HEK293 (cell line): ENCODE measurements around the gene KRABD2.

ENCODE experiments used
- CTCF ChIA-PET: fragments of 350-600 bp; formaldehyde crosslinking; extraction: SDS; loops from one replicate; lab custom pipeline; 2021; ENCODE audit warnings: antibody characterized with exemption; lab: Yijun Ruan, JAX
- POLR2A ChIA-PET: fragments of 300-600 bp; formaldehyde crosslinking; extraction: SDS; loops from one replicate; lab custom pipeline; 2020; ENCODE audit warnings: antibody characterized with exemption, inconsistent platforms; lab: Yijun Ruan, JAX
- H3K27ac ChIP-seq: fragments of 200-500 bp; sonication (Bioruptor generic); 2 replicates; pipeline ENCODE4 v1.5.1; 2014; ENCODE audit warnings: low read depth, low read length, control low read depth, inconsistent platforms; ENCODE audit errors: extremely low read depth
- H3K36me3 ChIP-seq, 2 experiments: fragments of 200-500 bp in 1 of 2; sonication (Bioruptor generic) in 1 of 2; 1 replicate in 1 of 2; 2 replicates in 1 of 2; pipeline ENCODE4 v1.5.1; 2014 to 2017; ENCODE audit warnings: inconsistent platforms in 2 of 2, low read length in 2 of 2; ENCODE audit not compliant: control insufficient read depth in 2 of 2, insufficient read depth in 1 of 2
- H3K4me1 ChIP-seq: fragments of 200-500 bp; sonication (Bioruptor generic); 2 replicates; pipeline ENCODE4 v1.5.1; 2014; ENCODE audit warnings: mild to moderate bottlenecking, low read length, inconsistent platforms; ENCODE audit not compliant: control insufficient read depth, insufficient read depth
- H3K4me3 ChIP-seq: 2 replicates; pipeline ENCODE4 v1.5.1; 2011; ENCODE audit warnings: low read depth, mild to moderate bottlenecking, control low read depth, low read length, moderate library complexity
- H3K9me3 ChIP-seq: fragments of 200-500 bp; sonication (Bioruptor generic); 2 replicates; pipeline ENCODE4 v1.5.1; 2014; ENCODE audit warnings: low read depth, low read length, inconsistent platforms; ENCODE audit not compliant: control insufficient read depth, insufficient read depth
- AEBP2 ChIP-seq: fragments of 450-650 bp; formaldehyde crosslinking; IDR thresholded peaks from 2 replicates; pipeline ENCODE4 v1.5.1; 2016; ENCODE audit warnings: missing biosample characterization, missing genetic modification characterization, borderline replicate concordance
- ELK4 ChIP-seq: IDR thresholded peaks from 2 replicates; pipeline ENCODE4 v1.6.1; 2011; ENCODE audit warnings: mild to moderate bottlenecking, low read depth, low read length, borderline replicate concordance
- GFI1B ChIP-seq: fragments of 450-650 bp; formaldehyde crosslinking; IDR thresholded peaks from 2 replicates; pipeline ENCODE4 v1.5.1; 2016; ENCODE audit warnings: missing biosample characterization, missing genetic modification characterization
- HIC1 ChIP-seq: fragments of 450-650 bp; formaldehyde crosslinking; IDR thresholded peaks from 2 replicates; pipeline ENCODE4 v1.5.1; 2016; ENCODE audit warnings: missing biosample characterization, missing genetic modification characterization
- KLF10 ChIP-seq: fragments of 450-650 bp; IDR thresholded peaks from 2 replicates; pipeline ENCODE4 v1.5.1; 2018; ENCODE audit warnings: missing biosample characterization, mild to moderate bottlenecking, missing genetic modification characterization
- KLF17 ChIP-seq: fragments of 450-650 bp; formaldehyde crosslinking; IDR thresholded peaks from 2 replicates; pipeline ENCODE4 v1.5.1; 2016; ENCODE audit warnings: missing biosample characterization, missing genetic modification characterization
- OSR2 ChIP-seq: fragments of 450-650 bp; formaldehyde crosslinking; IDR thresholded peaks from 2 replicates; pipeline ENCODE4 v1.5.1; 2016; ENCODE audit warnings: missing biosample characterization, missing genetic modification characterization
- ZBTB17 ChIP-seq: fragments of 450-650 bp; formaldehyde crosslinking; IDR thresholded peaks from 2 replicates; pipeline ENCODE4 v1.5.1; 2016; ENCODE audit warnings: missing biosample characterization, missing genetic modification characterization
- ZBTB20 ChIP-seq: fragments of 450-650 bp; formaldehyde crosslinking; IDR thresholded peaks from 2 replicates; pipeline ENCODE4 v1.5.1; 2016; ENCODE audit warnings: missing biosample characterization, missing genetic modification characterization
- ZBTB49 ChIP-seq: fragments of 450-650 bp; formaldehyde crosslinking; IDR thresholded peaks from 2 replicates; pipeline ENCODE4 v1.5.1; 2016; ENCODE audit warnings: missing biosample characterization, missing genetic modification characterization, low read depth
- ZNF138 ChIP-seq: fragments of 450-650 bp; formaldehyde crosslinking; IDR thresholded peaks from 2 replicates; pipeline ENCODE4 v1.5.1; 2016; ENCODE audit warnings: missing biosample characterization, missing genetic modification characterization, borderline replicate concordance
- ZNF148 ChIP-seq: fragments of 450-650 bp; formaldehyde crosslinking; IDR thresholded peaks from 2 replicates; pipeline ENCODE4 v1.5.0; 2017; ENCODE audit warnings: missing biosample characterization, missing genetic modification characterization, borderline replicate concordance
- ZNF16 ChIP-seq: fragments of 450-650 bp; formaldehyde crosslinking; IDR thresholded peaks from 2 replicates; pipeline ENCODE4 v1.5.1; 2016; ENCODE audit warnings: low read depth, missing biosample characterization, missing genetic modification characterization
- ZNF18 ChIP-seq: fragments of 450-650 bp; formaldehyde crosslinking; IDR thresholded peaks from 2 replicates; pipeline ENCODE4 v1.5.1; 2016; ENCODE audit warnings: missing biosample characterization, missing genetic modification characterization
- ZNF214 ChIP-seq: fragments of 450-650 bp; formaldehyde crosslinking; IDR thresholded peaks from 2 replicates; pipeline ENCODE4 v1.5.1; 2017; ENCODE audit warnings: missing biosample characterization, mild to moderate bottlenecking, missing genetic modification characterization, borderline replicate concordance
- ZNF266 ChIP-seq: fragments of 450-650 bp; formaldehyde crosslinking; IDR thresholded peaks from 2 replicates; pipeline ENCODE4 v1.5.1; 2016; ENCODE audit warnings: missing biosample characterization, missing genetic modification characterization, low read depth
- ZNF488 ChIP-seq: fragments of 450-650 bp; formaldehyde crosslinking; IDR thresholded peaks from 2 replicates; pipeline ENCODE4 v1.5.1; 2016; ENCODE audit warnings: missing biosample characterization, missing genetic modification characterization
- ZNF600 ChIP-seq: fragments of 450-650 bp; formaldehyde crosslinking; IDR thresholded peaks from 2 replicates; pipeline ENCODE4 v1.5.1; 2016; ENCODE audit warnings: missing biosample characterization, missing genetic modification characterization
- ZNF629 ChIP-seq: fragments of 450-650 bp; formaldehyde crosslinking; IDR thresholded peaks from 2 replicates; pipeline ENCODE4 v1.5.1; 2017; ENCODE audit warnings: missing biosample characterization, missing genetic modification characterization
- ZNF843 ChIP-seq: fragments of 450-650 bp; formaldehyde crosslinking; IDR thresholded peaks from 2 replicates; pipeline ENCODE4 v1.5.1; 2016; ENCODE audit warnings: missing biosample characterization, missing genetic modification characterization
- ZXDB ChIP-seq: fragments of 450-650 bp; formaldehyde crosslinking; IDR thresholded peaks from 2 replicates; pipeline ENCODE4 v1.5.1; 2016; ENCODE audit warnings: missing biosample characterization, missing genetic modification characterization

Gene KRABD2

GRCh38 chr17:8372422-8372821 is 4.1 kb downstream of the KRABD2 start:
- H3K4me1 ChIP-seq, result peaks cover 7% of the 10 kb centered on the region; the same call in 1 of the 2 replicates
- H3K4me3 ChIP-seq, result no peak overlapping the region
- H3K36me3 ChIP-seq, result peaks cover 39 to 44% of the 10 kb centered on the region in 2 experiments
- no peak for TF ChIP-seq ZXDB (tag by site-specific recombination)
- no peak for TF ChIP-seq ELK4
- no peak for TF ChIP-seq ZNF16 (tag by site-specific recombination)
- no peak for TF ChIP-seq AEBP2 (tag by site-specific recombination)
- no peak for TF ChIP-seq GFI1B (tag by site-specific recombination)
- TF ChIP-seq ZNF214 (tag by site-specific recombination), result no peak
- TF ChIP-seq OSR2 (tag by site-specific recombination), result no peak
- TF ChIP-seq ZNF148 (tag by site-specific recombination), result no peak
- TF ChIP-seq ZNF488 (tag by site-specific recombination), result no peak
- TF ChIP-seq ZNF266 (tag by site-specific recombination), result no peak
- TF ChIP-seq ZNF629 (tag by site-specific recombination), result no peak
- TF ChIP-seq ZBTB49 (tag by site-specific recombination), result no peak
- no peak for TF ChIP-seq ZNF600 (tag by site-specific recombination)
- no peak for TF ChIP-seq ZNF843 (tag by site-specific recombination)
- TF ChIP-seq ZNF138, result no peak
- no peak for TF ChIP-seq KLF10 (tag by site-specific recombination)
- ChIA-PET CTCF (interaction anchor here (1.5 kb wide), 1 partner anchor 374 kb away, joined by 6 read pairs; no protein-coding TSS in a partner anchor), POLR2A (no interaction called here)
- H3K9me3 ChIP-seq, result no peaks in the 10 kb centered on the region
- no peak overlapping the region for H3K27ac ChIP-seq

GRCh38 chr17:8371786-8372185 is 4.7 kb downstream of the KRABD2 start:
- H3K27ac ChIP-seq, result no peak overlapping the region
- H3K36me3 ChIP-seq, result peaks cover 33 to 37% of the 10 kb centered on the region in 2 experiments
- ChIA-PET POLR2A (no interaction called here), CTCF (interaction anchor here (1.4 to 1.5 kb wide), 2 partner anchors 11 to 375 kb away, joined by 3 to 6 read pairs; partner anchors contain the start of gene RPL26)
- TF ChIP-seq ZBTB20 (tag by site-specific recombination) (no peak), ZBTB17 (tag by site-specific recombination) (0 out of 2 replicates have a peak, but pooled peaks have one; percentile 23), ZNF18 (no peak), HIC1 (tag by site-specific recombination) (no peak), KLF17 (tag by site-specific recombination) (no peak)
- no peaks in the 10 kb centered on the region for H3K9me3 ChIP-seq
- H3K4me1 ChIP-seq, result peaks cover 4% of the 10 kb centered on the region; the same call in 1 of the 2 replicates
- no peak overlapping the region for H3K4me3 ChIP-seq
